Panc1 (cell line): ENCODE measurements around the gene CACNA1B. TPM values are rescaled to one million over a fixed set of nuclear protein-coding genes. Genes with fewer than 3 reads are reported as not detected.

Experiments used
- ATAC-seq: fragments of 200-7000 bp; cut with Tn5 transposase; 2 replicates; pipeline ENCODE4 v1.9.1; 2020; ENCODE audit warnings: mild to moderate bottlenecking, moderate library complexity
- BruUV-seq: library from RNA; stranded (reverse); fragments of 400-500 nt; replicated peaks from 2 replicates; lab custom pipeline; 2021; lab: Mats Ljungman, UMichigan
- CTCF ChIA-PET: fragments of 300-600 bp; sonication (Branson Sonifier 250); formaldehyde crosslinking; loops from one replicate; lab custom pipeline; 2022; ENCODE audit warnings: antibody characterized with exemption; lab: Charles Lee
- POLR2A ChIA-PET: fragments of 300-600 bp; sonication (Branson Sonifier 250); formaldehyde crosslinking; loops from one replicate; lab custom pipeline; 2022; ENCODE audit warnings: antibody characterized with exemption; lab: Charles Lee
- DNase-seq: peaks from one replicate; pipeline ENCODE4 v3.0.0-alpha.2; 2010; ENCODE audit warnings: low read depth, low spot score
- H3K27ac ChIP-seq: 2 replicates; pipeline ENCODE4 v1.5.1; 2011; ENCODE audit warnings: mild to moderate bottlenecking, low read length, inconsistent platforms
- H3K27me3 ChIP-seq: fragments of 200-500 bp; sonication (Bioruptor generic); 2 replicates; pipeline ENCODE4 v1.6.0; 2014; ENCODE audit warnings: low read length, inconsistent platforms; ENCODE audit not compliant: control insufficient read depth, insufficient read depth
- H3K36me3 ChIP-seq: fragments of 200-500 bp; sonication (Bioruptor generic); 2 replicates; pipeline ENCODE4 v1.5.1; 2014; ENCODE audit warnings: inconsistent platforms, mild to moderate bottlenecking, low read length, moderate library complexity; ENCODE audit not compliant: control insufficient read depth, insufficient read depth
- H3K4me1 ChIP-seq: 2 replicates; pipeline ENCODE4 v1.5.1; 2011; ENCODE audit warnings: inconsistent platforms, mild to moderate bottlenecking, low read length, moderate library complexity; ENCODE audit not compliant: control insufficient read depth, insufficient read depth
- H3K4me3 ChIP-seq, 2 experiments: 2 replicates each; pipeline ENCODE4 v1.5.1; 2011 to 2012; ENCODE audit warnings: low read depth in 2 of 2, low read length in 2 of 2, mild to moderate bottlenecking in 2 of 2, inconsistent platforms in 1 of 2, moderate library complexity in 1 of 2
- H3K9me3 ChIP-seq: fragments of 200-500 bp; sonication (Bioruptor generic); 2 replicates; pipeline ENCODE4 v1.5.1; 2014; ENCODE audit warnings: low read depth, mild to moderate bottlenecking, inconsistent platforms, low read length, moderate library complexity; ENCODE audit not compliant: control insufficient read depth, insufficient read depth
- CTCF ChIP-seq: fragments of 450-650 bp; IDR thresholded peaks from 2 replicates; pipeline ENCODE4 v1.5.1; 2017; ENCODE audit warnings: mild to moderate bottlenecking
- POLR2AphosphoS5 ChIP-seq: IDR thresholded peaks from 2 replicates; pipeline ENCODE4 v1.6.1; 2012; ENCODE audit warnings: mild to moderate bottlenecking, low read depth, low read length, moderate library complexity
- REST ChIP-seq, 2 experiments: IDR thresholded peaks; 2 replicates each; pipeline ENCODE4 v1.6.1; 2011 to 2012; ENCODE audit warnings: low read depth in 2 of 2, control low read depth in 1 of 2, low read length in 1 of 2, mild to moderate bottlenecking in 1 of 2, moderate library complexity in 1 of 2; ENCODE audit not compliant: insufficient read depth in 1 of 2
- SIN3A ChIP-seq: IDR thresholded peaks from 2 replicates; pipeline ENCODE4 v1.6.1; 2012; ENCODE audit warnings: low read depth, mild to moderate bottlenecking, low read length, moderate library complexity, borderline replicate concordance; ENCODE audit not compliant: insufficient read depth
- TCF7L2 ChIP-seq: IDR thresholded peaks from 2 replicates; pipeline ENCODE4 v1.6.1; 2011; ENCODE audit warnings: mild to moderate bottlenecking, low read depth, low read length, inconsistent platforms
- in situ Hi-C: cut with HindIII; loops from 2 replicates; pipeline ENCODE4 v1.10.0; 2016; ENCODE audit warnings: low sequenced_read_pairs, low pct_unique_long_range_greater_than_20kb
- intact Hi-C: fragments of 100-400 bp; cut with micrococcal nuclease; formaldehyde crosslinking; loops from one replicate; pipeline ENCODE4 v1.10.0; 2022; ENCODE audit not compliant: unreplicated experiment
- total RNA-seq: library from RNA; stranded (reverse); gene quantifications from one replicate; pipeline ENCODE4 v1.2.1, GENCODE V29; 2021; ENCODE audit not compliant: unreplicated experiment

Gene CACNA1B
- total RNA-seq, 1 experiment from 2014 or later, result 0.49 TPM

GRCh38 chr9:137873858-137874362 lies 3.7 kb upstream of the CACNA1B start:
- no peaks in the 10 kb centered on the region for H3K27me3 ChIP-seq
- TF ChIP-seq CTCF (no peak), POLR2AphosphoS5 (no peak), SIN3A (no peak), REST (IDR thresholded peaks at IDR 0.05; ENCODE audit: insufficient read depth in 1 of 2, low read depth in 2 of 2, low read length in 1 of 2) (no peak), TCF7L2 (no peak)
- BruUV-seq, result no TSS peak
- H3K36me3 ChIP-seq, result no peaks in the 10 kb centered on the region
- H3K9me3 ChIP-seq, result no peaks in the 10 kb centered on the region
- H3K4me3 ChIP-seq, result no peak overlapping the region
- ChIA-PET POLR2A (no interaction called here), CTCF (no interaction called here)
- ATAC-seq (no peak), DNase-seq (no peak)
- no peaks in the 10 kb centered on the region for H3K4me1 ChIP-seq
- in situ Hi-C loops, result no loop called here
- no peak overlapping the region for H3K27ac ChIP-seq
- intact Hi-C loops, result no loop called here

GRCh38 chr9:137875354-137875753 lies 2.2 kb upstream of the CACNA1B start:
- in situ Hi-C loops, result no loop called here
- Histone ChIP-seq H3K4me3 (no peak overlapping the region), H3K27me3 (no peaks in the 10 kb centered on the region), H3K9me3 (no peaks in the 10 kb centered on the region), H3K27ac (no peak overlapping the region), H3K4me1 (no peaks in the 10 kb centered on the region), H3K36me3 (no peaks in the 10 kb centered on the region)
- intact Hi-C loops, result no loop called here
- ATAC-seq (no peak), DNase-seq (no peak)
- TF ChIP-seq TCF7L2, result no peak
- no peak for TF ChIP-seq POLR2AphosphoS5
- no peak for TF ChIP-seq CTCF
- TF ChIP-seq SIN3A, result no peak
- no peak for TF ChIP-seq REST (IDR thresholded peaks at IDR 0.05; ENCODE audit: insufficient read depth in 1 of 2, low read depth in 2 of 2, low read length in 1 of 2)
- no TSS peak for BruUV-seq
- CTCF ChIA-PET, result interaction anchor here (0.6 kb wide), 1 partner anchor 43 kb away, joined by 3 read pairs; no protein-coding TSS in a partner anchor
- POLR2A ChIA-PET, result no interaction called here
